PC-9 (cell line): ENCODE results near the gene SLC2A6. TPM values are rescaled to one million over a fixed set of nuclear protein-coding genes. Genes with fewer than 3 reads are reported as not detected.

Source experiments
- BruUV-seq: library from RNA; stranded (reverse); fragments of 400-500 nt; replicated peaks from 2 replicates; lab custom pipeline; 2021; lab: Mats Ljungman, UMichigan
- CTCF ChIA-PET: fragments of 300-600 bp; sonication (Branson Sonifier 250); formaldehyde crosslinking; loops from one replicate; lab custom pipeline; 2022; ENCODE audit warnings: antibody characterized with exemption; lab: Charles Lee
- POLR2A ChIA-PET: fragments of 300-600 bp; sonication (Branson Sonifier 250); formaldehyde crosslinking; loops from one replicate; lab custom pipeline; 2022; ENCODE audit warnings: antibody characterized with exemption; ENCODE audit not compliant: unreplicated experiment; lab: Charles Lee
- DNase-seq, 2 experiments: peaks; one replicate each; pipeline versions ENCODE4 v3.0.0 to v3.0.0-alpha.2; 2015 to 2022; ENCODE audit warnings: mixed read lengths in 1 of 2
- H2AFZ ChIP-seq: fragments of 200-600 bp; sonication (generic); 2 replicates; pipeline ENCODE4 v1.8.1; 2017; ENCODE audit warnings: antibody characterized with exemption
- H3F3A ChIP-seq: fragments of 200-600 bp; sonication (generic); 2 replicates; pipeline ENCODE4 v1.8.1; 2017; ENCODE audit warnings: antibody characterized with exemption, mild to moderate bottlenecking, low read depth; ENCODE audit not compliant: insufficient read depth
- H3K27ac ChIP-seq: fragments of 200-600 bp; sonication (generic); 2 replicates; pipeline ENCODE4 v1.6.1; 2016; ENCODE audit warnings: mixed run types
- H3K27me3 ChIP-seq: fragments of 200-600 bp; sonication (generic); 2 replicates; pipeline ENCODE4 v1.6.1; 2016; ENCODE audit warnings: low read depth, mixed run types; ENCODE audit not compliant: insufficient read depth
- H3K36me3 ChIP-seq: fragments of 200-600 bp; sonication (generic); 2 replicates; pipeline ENCODE4 v1.6.1; 2016; ENCODE audit warnings: low read depth, mixed run types
- H3K4me1 ChIP-seq: fragments of 200-600 bp; sonication (generic); replicated peaks from 2 replicates; pipeline ENCODE4 v1.6.1; 2016; ENCODE audit warnings: mixed run types; ENCODE audit not compliant: insufficient read depth
- H3K4me2 ChIP-seq: fragments of 200-600 bp; sonication (generic); 2 replicates; pipeline ENCODE4 v1.6.1; 2017; ENCODE audit warnings: mixed run types
- H3K4me3 ChIP-seq: fragments of 200-600 bp; sonication (generic); 2 replicates; pipeline ENCODE4 v1.6.1; 2016; ENCODE audit warnings: mixed run types
- H3K79me2 ChIP-seq: fragments of 200-600 bp; sonication (generic); 2 replicates; pipeline ENCODE4 v1.6.1; 2017; ENCODE audit warnings: low read depth, mixed run types
- H3K9me2 ChIP-seq: fragments of 200-600 bp; sonication (generic); 2 replicates; pipeline ENCODE4 v1.8.1; 2017; ENCODE audit warnings: mild to moderate bottlenecking; ENCODE audit not compliant: insufficient read depth
- H3K9me3 ChIP-seq: fragments of 200-600 bp; sonication (generic); 2 replicates; pipeline ENCODE4 v1.8.1; 2016; ENCODE audit warnings: low read depth; ENCODE audit not compliant: insufficient read depth
- H4K20me1 ChIP-seq: fragments of 200-600 bp; sonication (generic); 2 replicates; pipeline ENCODE4 v1.8.1; 2017; ENCODE audit not compliant: insufficient read depth
- CTCF ChIP-seq: fragments of 200-600 bp; sonication (generic); conservative IDR thresholded peaks from 2 replicates; pipeline ENCODE4 v1.6.1; 2017; ENCODE audit warnings: mixed run types, antibody characterized with exemption, mild to moderate bottlenecking, moderate library complexity
- EZH2 ChIP-seq: fragments of 200-600 bp; sonication (generic); IDR thresholded peaks from 2 replicates; pipeline ENCODE4 v1.8.0; 2017; ENCODE audit warnings: antibody characterized with exemption, low read depth
- intact Hi-C: fragments of 100-400 bp; cut with micrococcal nuclease; formaldehyde crosslinking; loops from one replicate; pipeline ENCODE4 v1.10.0; 2022; ENCODE audit not compliant: unreplicated experiment
- total RNA-seq: library from RNA; stranded (reverse); gene quantifications from 2 replicates; pipeline ENCODE4 v1.2.3, GENCODE V29; 2021

Gene SLC2A6
- total RNA-seq, 1 experiment from 2014 or later = 13.1 TPM

GRCh38 chr9:133524679-133525228, 45.9 kb upstream of the SLC2A6 start, which contains the start of gene MYMK:
MYMK (minus strand) TSS chr9:133524959; CDS start chr9:133524844, 115 bp downstream.
- Histone ChIP-seq H3K79me2 (no peaks in the 10 kb centered on the region), H3K4me2 (no peak within 1 kb of the TSS), H3K4me1 (no peaks in the 10 kb centered on the region), H2AFZ (no peak within 1 kb of the TSS), H3K27ac (no peak within 1 kb of the TSS), H4K20me1 (no peaks in the 10 kb centered on the region; the same call in 1 of the 2 replicates), H3K4me3 (no peak within 1 kb of the TSS), H3K36me3 (no peaks in the 10 kb centered on the region), H3K9me2 (no peaks in the 10 kb centered on the region), H3F3A (no peaks in the 10 kb centered on the region), H3K27me3 (peaks cover 97% of the 10 kb centered on the region), H3K9me3 (no peaks in the 10 kb centered on the region)
- no TSS peak for BruUV-seq
- intact Hi-C loops = no loop called here
- POLR2A ChIA-PET = no interaction called here
- no peak for DNase-seq
- TF ChIP-seq EZH2 (no peak), CTCF (no peak)
- CTCF ChIA-PET = no interaction called here

DNA sequence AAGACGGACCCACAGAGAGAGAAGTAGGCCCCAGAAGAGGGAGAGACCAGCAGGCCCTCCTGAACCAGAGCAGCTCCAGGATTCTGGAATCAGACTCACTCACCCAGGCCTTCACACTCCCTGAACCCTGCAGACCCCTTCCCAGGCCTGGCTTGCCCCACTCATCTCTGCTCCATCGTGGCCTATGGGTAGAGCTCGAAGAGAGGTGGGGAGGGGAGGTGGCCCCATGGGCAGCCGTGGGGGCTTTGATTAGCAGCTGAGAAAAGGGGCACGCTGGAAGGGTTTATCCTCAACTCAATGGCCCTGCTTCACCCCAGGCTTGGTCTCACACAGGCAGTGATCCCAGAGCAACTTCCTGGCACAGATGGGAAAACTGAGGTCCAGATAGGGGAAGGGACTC, 45.2 kb upstream of the SLC2A6 start:
- Histone ChIP-seq H3K9me2 (no peaks in the 10 kb centered on the region), H3K4me2 (no peak overlapping the region), H3K9me3 (no peaks in the 10 kb centered on the region), H3K4me1 (no peaks in the 10 kb centered on the region), H3F3A (no peaks in the 10 kb centered on the region), H3K4me3 (no peak overlapping the region), H3K27me3 (peaks cover 97% of the 10 kb centered on the region), H3K79me2 (no peaks in the 10 kb centered on the region), H3K27ac (no peak overlapping the region), H2AFZ (no peak overlapping the region), H4K20me1 (no peaks in the 10 kb centered on the region), H3K36me3 (no peaks in the 10 kb centered on the region)
- BruUV-seq = no TSS peak
- intact Hi-C loops = no loop called here
- DNase-seq = no peak
- TF ChIP-seq EZH2 (no peak), CTCF (no peak)
- ChIA-PET CTCF (interaction anchor here (0.6 kb wide), 1 partner anchor 25 kb away, joined by 13 read pairs; no protein-coding TSS in a partner anchor), POLR2A (interaction anchor here (0.5 kb wide), 1 partner anchor 39 kb away, joined by 3 read pairs; no protein-coding TSS in a partner anchor)

DNA sequence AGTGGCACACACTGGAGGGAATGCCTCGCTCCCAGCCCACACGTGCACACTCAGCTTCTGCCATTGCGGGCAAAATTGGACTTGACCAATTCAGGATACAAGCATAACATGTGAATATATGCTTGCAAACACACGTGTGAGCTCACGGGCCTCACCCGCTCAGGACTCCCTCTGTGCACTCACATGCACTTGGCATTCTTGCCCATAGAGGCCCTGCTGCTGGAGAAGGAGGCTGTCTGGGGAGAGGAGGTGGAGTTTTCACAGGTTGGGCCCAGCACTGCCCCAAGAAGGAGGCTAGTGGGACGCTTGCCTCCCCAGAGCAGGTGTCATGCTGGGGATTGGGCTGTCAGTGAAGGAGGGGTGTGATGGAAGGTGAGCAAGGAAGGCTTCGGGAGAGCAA, 44.2 kb upstream of the SLC2A6 start:
- no peaks in the 10 kb centered on the region for H3K9me2 ChIP-seq
- no peaks in the 10 kb centered on the region for H3K79me2 ChIP-seq
- no peak overlapping the region for H3K4me2 ChIP-seq
- H3K9me3 ChIP-seq = no peaks in the 10 kb centered on the region
- TF ChIP-seq CTCF = no peak
- TF ChIP-seq EZH2 = no peak
- no peak for DNase-seq
- H3K4me3 ChIP-seq = no peak overlapping the region
- H3K36me3 ChIP-seq = no peaks in the 10 kb centered on the region
- POLR2A ChIA-PET = no interaction called here
- intact Hi-C loops = no loop called here
- peaks cover 97% of the 10 kb centered on the region for H3K27me3 ChIP-seq
- H3K4me1 ChIP-seq = no peaks in the 10 kb centered on the region
- H2AFZ ChIP-seq = no peak overlapping the region
- no peaks in the 10 kb centered on the region for H4K20me1 ChIP-seq
- CTCF ChIA-PET = interaction anchor here (0.8 kb wide), 1 partner anchor 470 kb away, joined by 3 read pairs; no protein-coding TSS in a partner anchor
- BruUV-seq = no TSS peak
- no peak overlapping the region for H3K27ac ChIP-seq
- no peaks in the 10 kb centered on the region for H3F3A ChIP-seq
